ENCODE data around the gene SPTLC1. TPM values are rescaled to one million over a fixed set of nuclear protein-coding genes. Genes with fewer than 3 reads are reported as not detected.
"Not testable (repeated sequence)": the region's sequence is repeated elsewhere in the genome, so short reads cannot be mapped to it uniquely, and the experiment has no call there.

Gene SPTLC1
- total RNA-seq, 1 donor from 2014 or later, result 60.2 TPM

GRCh38 chr9:92150501-92151470 is 35.6 kb upstream of the SPTLC1 start:
- DNase-seq (ENCODE audit: low spot score); intact Hi-C loops (cut with micrococcal nuclease); H3K36me3 Mint-ChIP-seq (ENCODE audit: low read depth); H3K4me3 Mint-ChIP-seq; H3K4me1 Mint-ChIP-seq (ENCODE audit: low read depth); H3K9me3 Mint-ChIP-seq; H3K27me3 Mint-ChIP-seq (ENCODE audit: insufficient read depth); H3K27ac Mint-ChIP-seq: not testable (repeated sequence)

GRCh38 chr9:92147852-92148180 is 32.6 kb upstream of the SPTLC1 start:
- no peak overlapping the region for H3K4me3 Mint-ChIP-seq
- no peak overlapping the region for H3K27ac Mint-ChIP-seq
- H3K36me3 Mint-ChIP-seq (ENCODE audit: low read depth), result no peaks in the 10 kb centered on the region
- peaks cover 13% of the 10 kb centered on the region for H3K4me1 Mint-ChIP-seq (ENCODE audit: low read depth)
- H3K27me3 Mint-ChIP-seq (ENCODE audit: insufficient read depth), result peaks cover 12% of the 10 kb centered on the region
- H3K9me3 Mint-ChIP-seq, result no peaks in the 10 kb centered on the region
- intact Hi-C loops (cut with micrococcal nuclease), result no loop called here
- no peak for DNase-seq (ENCODE audit: low spot score)

GRCh38 chr9:92147030-92147851 is 32.0 kb upstream of the SPTLC1 start:
- no peak for DNase-seq (ENCODE audit: low spot score)
- peak overlapping the region; percentile 78 for H3K27ac Mint-ChIP-seq
- H3K4me3 Mint-ChIP-seq, result peak overlapping the region; percentile 56
- H3K36me3 Mint-ChIP-seq (ENCODE audit: low read depth), result no peaks in the 10 kb centered on the region
- no peaks in the 10 kb centered on the region for H3K9me3 Mint-ChIP-seq
- intact Hi-C loops (cut with micrococcal nuclease), result no loop called here
- peaks cover 17% of the 10 kb centered on the region for H3K27me3 Mint-ChIP-seq (ENCODE audit: insufficient read depth)
- peaks cover 13% of the 10 kb centered on the region for H3K4me1 Mint-ChIP-seq (ENCODE audit: low read depth)

DNA sequence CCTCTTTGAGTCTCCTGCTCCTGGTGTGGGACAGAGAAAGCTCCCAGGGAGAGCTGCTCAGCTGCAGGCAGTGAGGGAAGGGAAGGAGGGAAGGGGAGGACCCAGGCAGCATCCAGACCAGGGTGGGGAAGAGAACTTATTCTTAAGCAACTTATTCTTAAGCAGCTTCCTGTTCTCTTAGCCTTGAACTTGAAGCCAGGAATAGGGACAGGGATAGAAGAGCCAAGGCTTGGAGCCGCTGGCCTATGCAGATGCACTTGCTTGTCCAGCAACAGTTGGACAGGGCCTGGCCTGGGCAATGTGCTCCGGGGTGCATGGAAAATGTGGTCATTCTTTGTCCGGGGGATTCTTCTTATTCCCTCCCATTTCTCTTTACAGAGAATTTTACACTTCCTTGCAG is 31.4 kb upstream of the SPTLC1 start:
- H3K9me3 Mint-ChIP-seq, result no peaks in the 10 kb centered on the region
- H3K4me1 Mint-ChIP-seq (ENCODE audit: low read depth), result peaks cover 13% of the 10 kb centered on the region
- intact Hi-C loops (cut with micrococcal nuclease), result no loop called here
- H3K4me3 Mint-ChIP-seq, result no peak overlapping the region
- no peak for DNase-seq (ENCODE audit: low spot score)
- H3K27ac Mint-ChIP-seq, result no peak overlapping the region
- no peaks in the 10 kb centered on the region for H3K36me3 Mint-ChIP-seq (ENCODE audit: low read depth)
- peaks cover 23% of the 10 kb centered on the region for H3K27me3 Mint-ChIP-seq (ENCODE audit: insufficient read depth)

DNA sequence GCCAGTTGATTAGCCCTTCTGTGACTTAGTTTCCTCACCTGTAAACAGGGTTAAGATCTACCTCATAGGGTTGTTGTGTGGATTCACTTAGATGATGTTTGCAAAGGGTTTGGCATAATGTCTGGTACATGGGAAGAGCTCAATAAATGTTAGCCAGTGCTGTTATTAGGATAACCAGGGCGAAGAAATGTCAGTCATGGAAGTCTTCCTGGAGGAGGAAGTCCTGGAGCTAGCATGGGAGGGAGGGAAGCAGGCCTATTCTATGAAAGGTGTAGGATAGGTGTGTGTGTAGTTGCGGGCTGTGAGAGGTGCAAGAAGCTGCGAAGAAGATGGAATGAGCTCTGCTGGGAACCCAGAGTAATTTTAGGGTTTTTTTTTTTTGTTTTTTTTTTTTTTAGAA is 30.6 kb upstream of the SPTLC1 start:
- intact Hi-C loops (cut with micrococcal nuclease); H3K9me3 Mint-ChIP-seq; DNase-seq (ENCODE audit: low spot score); H3K4me3 Mint-ChIP-seq; H3K36me3 Mint-ChIP-seq (ENCODE audit: low read depth): not testable (repeated sequence)
- peak overlapping the region; percentile 61 for H3K27ac Mint-ChIP-seq
- peaks cover 27% of the 10 kb centered on the region for H3K27me3 Mint-ChIP-seq (ENCODE audit: insufficient read depth)
- H3K4me1 Mint-ChIP-seq (ENCODE audit: low read depth), result peaks cover 17% of the 10 kb centered on the region

- Mint-ChIP-seq H3K36me3 (ENCODE audit: low read depth) (no peaks in the 10 kb centered on the region), H3K27me3 (ENCODE audit: insufficient read depth) (peaks cover 31% of the 10 kb centered on the region), H3K9me3 (no peaks in the 10 kb centered on the region), H3K27ac (no peak overlapping the region), H3K4me1 (ENCODE audit: low read depth) (peaks cover 18% of the 10 kb centered on the region), H3K4me3 (no peak overlapping the region)
- intact Hi-C loops (cut with micrococcal nuclease), result loop anchor here (5.0 kb wide), 1 partner anchor 65 kb away; no protein-coding TSS in a partner anchor
- no peak for DNase-seq (ENCODE audit: low spot score)
These were observed 27.1 kb upstream of the SPTLC1 start for GRCh38 chr9:92142329-92142728.

GRCh38 chr9:92141144-92142129 is 26.2 kb upstream of the SPTLC1 start:
- DNase-seq (ENCODE audit: low spot score), result no peak
- no peak overlapping the region for H3K27ac Mint-ChIP-seq
- H3K4me1 Mint-ChIP-seq (ENCODE audit: low read depth), result peaks cover 13% of the 10 kb centered on the region
- no peaks in the 10 kb centered on the region for H3K9me3 Mint-ChIP-seq
- peaks cover 34% of the 10 kb centered on the region for H3K27me3 Mint-ChIP-seq (ENCODE audit: insufficient read depth)
- H3K36me3 Mint-ChIP-seq (ENCODE audit: low read depth), result no peaks in the 10 kb centered on the region
- intact Hi-C loops (cut with micrococcal nuclease), result loop anchor here (5.0 kb wide), 1 partner anchor 66 kb away; no protein-coding TSS in a partner anchor
- H3K4me3 Mint-ChIP-seq, result peak overlapping the region; percentile 79

GRCh38 chr9:92140754-92141143 is 25.5 kb upstream of the SPTLC1 start:
- no peak for DNase-seq (ENCODE audit: low spot score)
- intact Hi-C loops (cut with micrococcal nuclease), result loop anchor here (1.0 to 5.0 kb wide), 2 partner anchors 67 to 494 kb away; no protein-coding TSS in a partner anchor
- H3K4me1 Mint-ChIP-seq (ENCODE audit: low read depth), result peaks cover 10% of the 10 kb centered on the region
- H3K27me3 Mint-ChIP-seq (ENCODE audit: insufficient read depth), result peaks cover 33% of the 10 kb centered on the region
- H3K27ac Mint-ChIP-seq, result no peak overlapping the region
- H3K9me3 Mint-ChIP-seq, result no peaks in the 10 kb centered on the region
- H3K4me3 Mint-ChIP-seq, result peak overlapping the region; percentile 79
- H3K36me3 Mint-ChIP-seq (ENCODE audit: low read depth), result no peaks in the 10 kb centered on the region

DNA sequence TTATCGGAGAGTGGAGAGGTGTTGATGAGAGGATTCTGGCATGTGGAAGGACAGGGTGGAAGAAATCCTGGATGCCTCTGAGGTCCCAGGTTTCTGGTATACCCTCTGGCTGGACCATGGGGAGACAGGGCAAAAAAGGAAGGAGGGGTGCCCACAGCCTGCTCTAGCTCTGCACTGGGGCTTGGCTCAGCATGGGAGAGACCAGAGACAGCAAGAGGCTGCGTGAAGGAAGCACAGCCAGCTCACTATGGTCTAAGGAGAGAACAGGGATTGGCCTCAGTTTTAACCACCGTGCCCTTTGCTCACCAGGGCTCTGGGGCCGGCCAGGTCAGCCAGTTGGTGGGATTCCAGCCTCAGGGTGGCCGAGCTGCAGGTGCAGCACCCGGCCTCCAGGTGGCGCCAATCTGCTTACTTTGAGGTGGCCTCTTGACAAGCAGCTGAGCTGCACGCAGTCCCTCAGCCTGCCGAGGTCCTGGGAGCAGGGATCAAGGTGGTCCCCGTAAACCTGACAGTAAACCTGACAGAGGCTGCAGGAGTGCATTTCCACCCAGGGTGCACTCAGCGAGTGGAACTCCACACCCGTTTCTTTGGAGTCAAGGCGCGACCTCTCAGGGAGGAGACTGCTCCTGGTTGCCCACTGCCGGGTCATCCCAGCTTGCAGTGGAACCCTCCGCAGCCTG is 25.0 kb upstream of the SPTLC1 start:
- H3K27ac Mint-ChIP-seq, result no peak overlapping the region
- H3K27me3 Mint-ChIP-seq (ENCODE audit: insufficient read depth), result peaks cover 33% of the 10 kb centered on the region
- no peaks in the 10 kb centered on the region for H3K36me3 Mint-ChIP-seq (ENCODE audit: low read depth)
- H3K9me3 Mint-ChIP-seq, result no peaks in the 10 kb centered on the region
- peak; percentile 54 for DNase-seq (ENCODE audit: low spot score)
- no peak overlapping the region for H3K4me3 Mint-ChIP-seq
- intact Hi-C loops (cut with micrococcal nuclease), result loop anchor here (1.0 to 5.0 kb wide), 2 partner anchors 67 to 494 kb away; no protein-coding TSS in a partner anchor
- H3K4me1 Mint-ChIP-seq (ENCODE audit: low read depth), result peaks cover 7% of the 10 kb centered on the region

DNA sequence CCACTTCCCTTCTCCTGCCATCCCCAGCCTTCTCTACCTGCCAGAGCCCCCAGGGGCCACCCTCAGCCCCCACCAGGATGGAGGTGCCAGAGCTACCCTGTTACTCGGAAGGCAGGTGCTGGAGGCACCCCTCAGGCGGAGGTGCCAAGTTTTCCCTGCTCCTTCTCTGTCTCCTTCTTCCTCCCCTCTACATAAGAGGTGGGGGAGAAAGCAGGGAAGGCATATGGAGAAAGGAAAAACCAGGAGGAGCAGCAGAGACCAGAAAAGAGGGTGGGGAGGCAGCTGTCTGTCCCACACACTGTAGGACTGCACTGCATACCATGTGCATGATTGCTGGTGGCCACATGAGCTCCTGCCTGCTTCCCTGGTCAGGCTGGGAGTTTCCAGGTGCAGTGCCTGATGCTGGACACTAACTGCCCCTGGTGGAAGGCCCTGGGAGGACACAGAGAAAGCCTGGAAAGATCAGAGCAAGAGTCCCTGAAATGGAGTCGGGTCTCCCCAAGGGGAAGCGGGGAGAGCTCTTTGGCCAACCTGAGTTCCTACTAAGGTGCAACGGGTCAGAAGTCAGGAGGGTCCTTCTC is 23.8 kb upstream of the SPTLC1 start:
- not testable (repeated sequence) for H3K9me3 Mint-ChIP-seq; H3K4me3 Mint-ChIP-seq; H3K4me1 Mint-ChIP-seq (ENCODE audit: low read depth); H3K36me3 Mint-ChIP-seq (ENCODE audit: low read depth); H3K27ac Mint-ChIP-seq; DNase-seq (ENCODE audit: low spot score)
- H3K27me3 Mint-ChIP-seq (ENCODE audit: insufficient read depth), result peaks cover 35% of the 10 kb centered on the region
- intact Hi-C loops (cut with micrococcal nuclease), result loop anchor here (10.0 kb wide), 2 partner anchors 96 to 296 kb away; no protein-coding TSS in a partner anchor

DNA sequence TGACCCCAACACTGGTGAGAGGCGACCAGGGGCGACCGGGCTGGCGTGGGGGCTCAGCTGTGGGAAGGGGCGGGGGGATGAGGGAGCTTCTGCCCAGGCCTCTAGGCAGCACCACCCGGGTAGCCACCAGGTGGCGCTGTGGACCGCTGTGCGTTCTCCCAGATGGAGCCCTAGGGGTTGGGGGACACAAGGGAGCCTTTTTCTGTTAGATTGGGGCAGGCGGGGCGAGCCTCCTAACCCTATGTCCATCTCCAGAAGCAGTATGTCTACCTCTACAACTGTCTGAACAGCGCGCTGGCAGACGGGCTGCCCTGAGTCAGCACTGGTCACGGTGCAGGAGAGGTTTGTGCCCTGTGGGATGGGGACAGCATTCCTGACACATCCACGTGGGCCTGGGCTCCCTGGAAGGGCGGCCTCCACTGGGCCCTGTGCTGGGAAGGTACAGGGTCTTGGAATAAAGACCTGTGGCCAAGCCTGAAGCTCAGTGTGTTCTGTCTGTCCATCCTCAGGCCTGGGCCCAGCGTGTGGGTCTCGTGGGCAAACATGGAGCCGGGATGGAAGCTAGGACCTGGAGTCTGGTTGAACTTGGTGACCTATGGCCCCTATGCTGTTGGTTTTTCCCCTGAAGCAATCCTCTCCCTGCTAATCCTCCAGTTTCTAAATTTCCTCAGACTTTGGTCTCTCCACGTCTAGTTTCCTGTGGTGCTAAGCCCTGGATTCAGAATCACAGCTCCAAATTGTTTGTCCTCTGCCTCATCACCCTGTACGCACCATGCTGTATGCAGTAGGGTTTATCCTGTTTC is 23.1 kb upstream of the SPTLC1 start:
- Mint-ChIP-seq H3K27me3 (ENCODE audit: insufficient read depth) (peaks cover 38% of the 10 kb centered on the region), H3K36me3 (ENCODE audit: low read depth) (no peaks in the 10 kb centered on the region), H3K4me3 (no peak overlapping the region), H3K4me1 (ENCODE audit: low read depth) (peaks cover 15% of the 10 kb centered on the region), H3K27ac (no peak overlapping the region), H3K9me3 (no peaks in the 10 kb centered on the region)
- DNase-seq (ENCODE audit: low spot score), result peak; percentile 62
- intact Hi-C loops (cut with micrococcal nuclease), result loop anchor here (10.0 kb wide), 2 partner anchors 96 to 296 kb away; no protein-coding TSS in a partner anchor

Data from activated T-helper 1 cell treated with anti-CD3 and anti-CD28 coated beads, Interleukin-12 subunit alpha, Interleukin-12 subunit beta, Interleukin-2, Interleukin-4 antibody, amounts not matched to agents 30 ng/mL and 10 ng/mL and 1 ng/mL, durations not matched to agents 14 hours and 24 hours and 36 hours (primary cell).